Inferior parietal cortex (tissue), 1 donor: ENCODE data around the gene THAP9.
"Not testable (repeated sequence)": the region's sequence is repeated elsewhere in the genome, so short reads cannot be mapped to it uniquely, and the experiment has no call there.

Experiments
- DNase-seq: peaks from one replicate; pipeline ENCODE4 v3.0.0-alpha.2; 2016; ENCODE audit errors: extremely low spot score

THAP9 gene

GRCh38 chr4:82900411-82901182 is at the start of gene THAP9:
Gene THAP9, plus strand, starts transcription at chr4:82900735. Its CDS starts 68 bp downstream, at chr4:82900803.
- peak; percentile 99 for DNase-seq

- no peak for DNase-seq
These were observed 49.2 kb upstream of the THAP9 start for GRCh38 chr4:82851318-82851717.

- peak; percentile 21 for DNase-seq
These were observed 48.4 kb upstream of the THAP9 start for GRCh38 chr4:82851885-82852750.

GRCh38 chr4:82852751-82853285 is 47.7 kb upstream of the THAP9 start:
- no peak for DNase-seq

- not testable (repeated sequence) for DNase-seq
These were observed 40.0 kb upstream of the THAP9 start for GRCh38 chr4:82860487-82860886.

- no peak for DNase-seq
These were observed 39.0 kb upstream of the THAP9 start for GRCh38 chr4:82861529-82861928.

GRCh38 chr4:82864336-82864979 is 36.1 kb upstream of the THAP9 start:
- no peak for DNase-seq

- DNase-seq: no peak
These were observed 34.9 kb upstream of the THAP9 start for GRCh38 chr4:82865592-82865991.

- DNase-seq: not testable (repeated sequence)
These were observed 34.5 kb upstream of the THAP9 start for GRCh38 chr4:82866033-82866432.

GRCh38 chr4:82866706-82867385 is 33.7 kb upstream of the THAP9 start:
- no peak for DNase-seq

GRCh38 chr4:82868572-82868971 is 32.0 kb upstream of the THAP9 start:
- DNase-seq: no peak

- no peak for DNase-seq
These were observed 15.1 kb upstream of the THAP9 start for GRCh38 chr4:82885410-82885809.

GRCh38 chr4:82886147-82886942 is 14.2 kb upstream of the THAP9 start:
- DNase-seq: no peak

- no peak for DNase-seq
These were observed 11.2 kb upstream of the THAP9 start for GRCh38 chr4:82889287-82889686.

GRCh38 chr4:82890528-82890900 is 10.0 kb upstream of the THAP9 start:
- no peak for DNase-seq

GRCh38 chr4:82890901-82891706 is 9.4 kb upstream of the THAP9 start, which contains the start of gene SEC31A:
Gene SEC31A, minus strand, starts transcription at chr4:82891153. Its CDS starts 9,217 bp downstream, at chr4:82881936.
- peak; percentile 95 for DNase-seq

GRCh38 chr4:82891707-82892466 is 8.6 kb upstream of the THAP9 start:
- no peak for DNase-seq

GRCh38 chr4:82892467-82892802 is 8.1 kb upstream of the THAP9 start:
- no peak for DNase-seq

- DNase-seq: no peak
These were observed 6.6 kb upstream of the THAP9 start for GRCh38 chr4:82893942-82894341.
